GM21381 (cell line): ENCODE data around the gene APP.
"Not testable (repeated sequence)": the region's sequence is repeated elsewhere in the genome, so short reads cannot be mapped to it uniquely, and the experiment has no call there.

Source experiments
- ATAC-seq: cut with Tn5 transposase; IDR thresholded peaks from one replicate; pipeline ENCODE4 v1.9.1; 2021; ENCODE audit warnings: mild to moderate bottlenecking, moderate library complexity; ENCODE audit not compliant: unreplicated experiment

The APP gene

DNA sequence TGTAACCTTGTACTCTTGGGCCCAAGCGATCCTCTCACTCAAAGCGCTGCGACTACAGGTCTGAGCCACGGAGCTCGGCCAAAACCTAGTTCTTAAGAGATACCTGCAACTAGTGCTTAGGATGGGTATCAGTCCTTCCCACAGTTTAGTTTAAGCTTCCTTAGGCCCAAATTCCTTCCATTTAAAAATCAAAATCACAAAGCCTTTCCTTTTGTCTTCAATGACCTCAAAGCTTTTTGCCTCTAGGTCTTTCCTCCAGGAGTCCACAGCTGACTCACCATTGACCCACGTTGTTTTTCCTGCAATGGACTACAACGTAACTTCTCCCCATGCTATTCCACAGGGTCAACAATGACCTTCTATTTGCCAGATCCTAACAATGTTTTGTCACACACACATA is 64.0 kb downstream of the APP start:
- ATAC-seq = no peak

DNA sequence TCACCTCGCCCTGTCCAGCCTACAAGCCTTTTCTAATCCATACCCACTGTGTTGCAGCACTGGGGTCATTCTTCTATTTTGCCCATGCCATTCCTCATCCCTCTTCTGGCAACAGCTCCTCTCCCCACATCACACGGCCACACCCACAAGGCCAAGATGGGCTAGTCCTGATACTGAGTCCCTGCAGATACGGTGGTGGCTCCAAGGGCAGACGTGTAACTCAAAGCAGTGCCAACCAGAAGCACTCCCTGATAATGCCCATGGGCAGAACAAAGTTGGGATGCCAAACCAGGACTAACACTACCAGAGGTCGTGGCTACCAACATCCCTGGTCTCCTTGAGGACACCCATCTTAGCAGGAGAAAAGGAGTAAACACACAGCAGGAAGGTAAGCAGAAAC is 64.8 kb downstream of the APP start:
- ATAC-seq = no peak

DNA sequence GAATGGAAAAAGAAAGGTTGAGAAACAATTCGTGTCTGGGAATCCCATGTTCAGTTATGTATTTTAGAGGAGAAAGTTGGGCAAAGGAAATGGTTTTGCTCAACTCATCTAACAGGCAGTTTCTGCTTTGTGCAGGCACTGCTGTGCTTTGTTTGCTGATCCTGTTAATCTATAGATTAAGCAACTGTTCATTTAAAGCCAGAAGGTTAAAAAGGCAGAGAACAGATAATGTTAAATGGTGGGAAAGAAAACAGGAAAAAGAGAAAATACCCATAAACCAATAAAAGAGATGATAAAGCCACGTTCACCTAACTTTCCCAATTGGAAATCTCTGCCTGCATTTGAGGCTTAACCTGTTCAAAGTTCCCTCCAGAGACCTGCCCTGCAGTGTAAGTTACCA is 70.0 kb downstream of the APP start:
- no peak for ATAC-seq

DNA sequence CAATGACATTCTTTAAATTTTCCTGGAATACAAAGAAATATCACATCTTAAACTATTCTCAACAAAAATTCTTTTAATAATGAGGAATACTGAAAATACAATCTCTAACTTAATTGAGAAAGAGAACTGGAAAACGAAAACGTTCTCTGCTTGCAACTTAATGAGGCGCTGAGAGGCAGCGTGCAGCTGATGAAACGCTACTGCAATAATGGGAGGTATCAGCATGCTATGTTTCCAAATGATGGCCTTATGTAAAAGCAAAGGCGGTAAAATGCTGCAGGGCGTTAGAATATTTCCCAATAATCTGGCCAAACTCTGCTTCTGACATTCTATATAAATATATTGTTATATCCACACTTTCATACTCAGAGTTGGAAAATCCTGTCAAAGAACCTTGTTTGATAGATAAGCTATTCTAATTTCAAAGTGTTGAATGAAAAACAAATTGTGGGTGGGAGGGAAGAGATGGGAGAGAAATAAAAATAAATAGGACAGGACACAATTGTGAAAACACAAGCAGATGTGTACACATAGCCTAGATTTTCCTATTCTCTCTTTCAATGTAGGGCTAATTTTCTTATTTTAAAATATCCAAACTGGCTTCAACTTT is 70.9 kb downstream of the APP start:
- no peak for ATAC-seq

DNA sequence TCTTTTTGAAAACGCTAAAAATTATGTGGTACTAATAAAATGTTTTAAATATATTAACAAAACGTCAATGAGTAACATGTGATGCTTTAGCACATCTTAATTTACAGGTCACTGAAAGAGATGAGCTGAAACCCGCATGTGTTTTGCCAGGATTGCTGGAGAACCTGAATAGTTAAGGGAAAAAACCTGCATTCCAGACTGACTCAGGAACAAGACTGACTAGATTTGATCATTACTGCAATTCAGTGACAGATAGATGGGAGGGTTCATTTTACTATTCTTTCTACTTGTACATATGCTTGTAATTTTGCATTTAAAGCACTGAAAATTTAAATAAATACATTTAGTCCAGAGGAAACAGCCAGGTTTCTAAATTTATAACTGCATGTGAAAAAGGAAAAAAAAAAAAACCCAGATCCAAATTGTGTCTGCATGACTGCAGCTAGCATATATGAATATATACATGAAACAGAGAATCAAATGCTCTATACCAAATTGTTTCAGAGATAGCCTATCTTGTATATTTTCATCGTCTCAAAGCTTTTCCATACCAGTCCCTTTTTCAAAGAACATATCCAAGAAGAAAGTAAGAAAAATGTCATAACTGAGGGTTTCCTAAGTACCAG is 71.7 kb downstream of the APP start:
- no peak for ATAC-seq

DNA sequence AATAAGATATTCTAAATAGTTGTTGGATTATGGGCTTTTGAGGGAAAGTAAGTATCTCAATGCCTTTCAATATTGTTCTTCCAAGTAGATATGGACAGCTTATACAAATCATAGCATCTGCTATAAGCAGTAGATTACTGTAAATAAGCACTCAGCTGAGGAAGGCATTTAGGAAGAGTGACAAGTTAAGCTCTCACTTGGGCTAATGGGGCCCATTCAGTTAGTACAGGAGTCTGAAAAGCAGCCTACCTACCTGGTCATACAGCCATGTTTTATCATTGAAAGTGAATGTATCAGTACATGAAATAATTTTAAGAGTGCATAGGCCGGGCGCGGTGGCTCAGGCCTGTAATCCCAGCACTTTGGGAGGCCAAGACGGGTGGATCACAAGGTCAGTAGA is 73.1 kb downstream of the APP start:
- ATAC-seq = no peak

DNA sequence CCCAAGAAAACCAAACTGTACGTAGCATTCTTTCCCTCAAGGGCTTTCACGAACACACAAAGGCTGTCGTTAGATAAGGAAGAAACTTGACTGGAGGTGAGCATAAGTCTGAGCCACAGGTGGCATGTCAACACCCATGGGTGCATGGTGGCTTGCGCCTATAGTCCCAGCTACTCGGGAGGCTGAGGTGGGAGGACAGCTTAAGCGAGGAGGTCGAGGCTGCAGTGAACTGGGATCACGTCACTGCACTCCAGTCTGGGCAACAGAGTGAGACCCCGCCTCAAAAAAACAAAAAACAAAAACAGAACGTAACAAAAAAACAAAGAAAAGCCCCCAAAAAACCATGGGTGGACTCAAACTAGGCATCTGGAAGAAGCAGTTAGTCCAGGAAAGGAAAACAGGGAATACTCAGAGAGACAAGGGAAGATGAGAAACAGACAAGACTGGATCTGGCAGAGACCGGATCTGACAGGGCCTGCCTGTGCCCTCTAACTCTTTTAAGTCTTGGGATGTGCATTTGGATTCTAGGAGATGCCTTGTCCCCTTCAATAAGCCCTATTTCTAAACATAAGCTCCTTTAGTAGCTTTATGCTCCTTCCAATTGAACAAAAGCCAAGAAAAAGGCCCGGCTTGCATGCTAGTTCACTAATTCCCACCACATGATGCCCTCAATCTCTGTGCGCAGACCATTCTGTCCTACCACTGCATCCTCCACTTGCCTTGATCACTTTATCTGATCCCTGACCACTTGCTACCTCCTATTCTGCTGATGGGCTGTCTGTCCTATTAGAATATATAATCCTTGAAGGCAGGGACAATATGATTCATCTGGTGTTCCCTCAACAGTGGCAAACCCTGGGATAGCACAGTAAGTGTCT is 73.8 kb downstream of the APP start:
- no peak for ATAC-seq

DNA sequence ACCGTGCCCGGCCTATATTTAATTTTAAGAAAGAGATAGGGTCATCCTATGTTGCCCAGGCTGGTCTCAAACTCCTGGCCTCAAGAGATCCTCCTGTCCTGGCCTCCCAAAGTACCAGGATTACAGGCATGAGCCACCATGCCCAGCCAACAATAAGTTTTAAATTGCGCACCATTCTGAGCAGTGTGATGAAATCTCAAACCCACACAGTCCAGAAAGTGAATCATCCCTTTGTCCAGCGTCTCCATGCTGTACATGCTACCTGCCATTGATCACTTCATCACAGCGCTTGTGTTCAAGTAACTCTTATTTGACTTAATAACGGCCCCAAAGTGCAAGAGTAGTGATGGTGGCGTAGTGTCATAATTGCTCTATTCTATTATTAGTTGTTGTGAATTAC is 75.4 kb downstream of the APP start:
- no peak for ATAC-seq

DNA sequence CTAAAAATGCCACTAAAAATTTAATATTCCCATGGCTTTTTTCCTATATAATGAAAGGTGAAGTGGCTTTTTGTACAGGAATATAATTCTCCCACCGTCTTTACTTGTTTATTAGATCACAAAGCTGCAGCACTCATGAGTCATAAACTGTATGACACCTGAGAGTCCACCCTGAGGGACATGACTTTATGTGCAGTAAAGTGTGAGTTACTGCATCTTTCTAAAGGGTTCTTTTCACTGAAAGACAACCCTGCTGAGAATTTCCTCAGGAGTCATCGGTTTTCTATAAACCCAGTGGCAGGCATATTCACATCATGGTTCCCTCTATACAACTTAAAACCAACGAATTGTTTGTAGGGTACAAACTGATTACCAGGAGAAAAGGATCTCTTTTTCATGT is 77.4 kb downstream of the APP start:
- ATAC-seq = no peak

DNA sequence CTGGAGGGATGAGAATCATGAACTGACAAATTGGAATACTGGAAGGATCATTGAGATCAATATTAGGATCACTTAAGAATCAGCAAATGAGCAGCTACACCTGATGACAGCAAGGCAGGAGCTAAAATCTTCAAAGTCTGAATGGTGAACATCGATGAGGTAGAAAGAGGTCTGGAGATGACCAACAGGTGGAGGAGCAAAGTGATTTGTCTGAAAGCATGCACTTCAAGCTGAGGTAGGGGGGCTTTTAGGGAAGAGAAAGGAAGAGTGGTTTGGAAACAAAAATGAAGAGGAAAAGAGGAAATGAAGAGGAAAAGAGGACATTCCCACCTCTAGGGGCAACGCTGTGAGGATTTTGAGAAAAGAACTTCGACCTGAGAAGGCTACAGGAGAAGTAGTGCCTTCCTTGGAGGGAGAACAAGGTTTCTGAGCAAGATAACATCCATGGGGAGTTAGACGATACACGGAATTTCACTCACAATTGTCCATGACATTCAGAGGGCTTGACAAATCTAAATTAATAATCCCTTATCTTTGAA is 79.0 kb downstream of the APP start:
- ATAC-seq = no peak

DNA sequence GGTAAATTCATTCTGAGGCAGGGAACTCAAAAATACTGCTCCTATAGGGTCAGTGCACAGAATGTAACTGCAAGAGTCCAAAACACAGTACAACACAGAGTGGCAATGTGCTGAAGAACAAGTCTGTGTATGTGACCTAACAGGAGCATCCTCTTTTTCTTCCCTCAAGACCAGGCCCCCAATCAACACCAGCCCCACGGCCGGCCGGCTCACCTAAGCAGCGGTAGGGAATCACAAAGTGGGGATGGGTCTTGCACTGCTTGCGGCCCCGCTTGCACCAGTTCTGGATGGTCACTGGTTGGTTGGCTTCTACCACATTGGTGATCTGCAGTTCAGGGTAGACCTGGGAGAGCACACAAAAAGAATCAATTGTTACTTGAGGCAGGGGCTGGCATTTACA is 80.8 kb downstream of the APP start:
- ATAC-seq = no peak

DNA sequence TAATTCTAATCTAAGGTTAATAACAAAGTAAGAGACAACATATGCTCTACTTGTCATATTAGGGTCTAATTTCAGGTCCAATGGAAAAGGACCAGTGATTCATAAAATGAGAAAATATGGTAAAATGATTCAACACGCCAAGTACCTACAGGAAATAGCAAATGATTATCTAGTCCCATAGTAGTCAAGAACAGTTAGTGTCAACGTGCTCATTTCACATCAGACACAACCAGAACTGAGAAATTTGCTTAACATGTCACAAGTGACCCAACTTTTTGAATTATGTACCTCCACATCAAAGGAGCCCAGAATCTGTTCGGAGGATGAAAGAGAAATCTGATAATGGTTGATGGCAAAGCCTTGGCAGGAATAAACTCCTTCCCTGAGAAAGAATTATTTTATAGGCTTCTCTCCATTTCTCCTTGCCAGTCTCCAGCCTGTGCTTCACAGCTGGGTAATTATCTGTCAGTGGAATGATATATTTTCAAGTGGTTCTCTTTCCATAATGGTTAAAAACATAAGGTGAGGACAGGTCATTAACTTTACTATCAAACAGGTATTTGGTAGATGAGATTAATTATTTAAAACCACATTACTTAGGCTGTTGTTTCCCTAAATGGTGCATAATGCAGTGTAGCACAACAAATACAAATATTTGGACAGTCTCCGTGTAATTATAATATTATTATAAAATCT is 83.2 kb downstream of the APP start:
- ATAC-seq = no peak

DNA sequence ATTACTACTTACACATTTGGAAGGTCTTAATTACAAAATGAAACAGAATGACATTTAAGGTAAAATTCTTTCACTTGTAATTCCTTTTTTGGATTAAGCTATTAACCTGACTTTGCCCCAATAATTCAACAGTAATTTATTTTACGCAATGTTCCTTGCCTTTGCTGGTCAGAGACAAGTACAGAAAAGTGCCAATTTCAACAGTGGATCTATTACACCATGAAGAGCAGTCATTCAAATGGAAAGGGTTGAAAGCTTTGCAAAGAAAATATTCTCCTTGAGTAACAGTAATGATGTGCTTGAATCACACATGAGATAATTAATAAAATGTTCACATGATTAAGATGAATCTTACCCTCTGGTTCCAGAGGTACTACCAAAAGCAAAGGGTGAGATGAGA is 84.7 kb downstream of the APP start:
- ATAC-seq = no peak

DNA sequence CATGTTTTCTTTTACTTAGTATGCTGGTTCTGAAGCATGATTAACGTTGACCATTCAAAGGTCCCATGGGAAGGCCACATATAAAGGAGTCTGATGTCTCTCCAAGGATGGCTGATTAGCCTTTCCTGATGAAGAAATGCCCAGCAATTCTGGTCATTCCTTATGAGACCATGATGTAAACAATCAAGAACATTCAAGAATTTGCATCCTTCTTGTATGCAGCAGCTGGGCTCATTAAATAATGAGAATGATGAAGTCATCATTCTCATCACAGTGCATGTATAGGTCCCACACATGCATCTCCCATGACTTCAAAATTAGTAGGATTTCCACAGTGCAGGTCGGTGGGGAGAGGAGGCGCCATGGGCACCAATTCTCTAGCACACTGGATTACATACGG is 85.4 kb downstream of the APP start:
- no peak for ATAC-seq

DNA sequence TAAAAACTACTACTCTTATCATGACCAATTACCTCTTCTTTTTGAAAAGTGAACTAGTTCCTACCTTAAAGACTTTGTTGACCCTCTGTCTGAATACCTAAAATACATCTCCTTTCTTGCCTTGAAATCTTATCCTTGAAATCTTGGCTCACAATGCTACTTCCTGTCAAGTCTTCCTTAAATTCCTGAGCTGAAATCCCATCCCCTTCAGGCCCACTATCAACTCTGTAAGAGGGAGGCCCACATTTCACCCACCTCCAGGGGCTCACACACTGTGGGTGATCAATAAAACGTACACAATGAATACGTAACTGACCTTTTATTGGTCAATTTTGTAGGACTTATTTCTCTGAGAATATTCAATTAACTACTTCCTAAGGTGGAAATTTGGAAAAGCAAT is 88.0 kb downstream of the APP start:
- ATAC-seq = no peak

DNA sequence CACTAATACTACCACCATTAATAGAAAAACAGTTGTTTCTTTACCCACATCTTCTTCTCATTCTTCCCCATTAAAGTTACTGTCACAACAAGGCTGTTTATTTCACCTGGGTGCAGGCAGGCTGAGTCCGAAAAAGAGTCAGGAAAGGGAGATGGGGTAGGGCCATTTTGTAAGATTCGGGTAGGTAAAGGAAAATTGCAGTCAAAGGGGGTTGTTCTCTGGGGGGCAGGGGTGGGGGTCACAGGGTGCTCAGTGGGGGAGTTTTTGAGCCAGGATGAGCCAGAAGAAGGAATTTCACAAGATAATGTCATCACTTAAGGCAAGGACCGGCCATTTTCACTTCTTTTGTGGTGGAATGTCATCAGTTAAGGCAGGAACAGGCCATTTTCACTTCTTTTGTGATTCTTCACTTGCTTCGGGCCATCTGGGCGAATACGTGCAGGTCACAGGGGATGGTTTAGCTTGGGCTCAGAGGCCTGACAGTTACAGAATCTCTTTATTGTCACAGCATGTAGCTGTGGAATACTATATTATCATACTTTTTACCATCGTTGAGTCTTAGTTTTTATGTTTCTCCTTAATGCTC is 89.3 kb downstream of the APP start:
- not testable (repeated sequence) for ATAC-seq

DNA sequence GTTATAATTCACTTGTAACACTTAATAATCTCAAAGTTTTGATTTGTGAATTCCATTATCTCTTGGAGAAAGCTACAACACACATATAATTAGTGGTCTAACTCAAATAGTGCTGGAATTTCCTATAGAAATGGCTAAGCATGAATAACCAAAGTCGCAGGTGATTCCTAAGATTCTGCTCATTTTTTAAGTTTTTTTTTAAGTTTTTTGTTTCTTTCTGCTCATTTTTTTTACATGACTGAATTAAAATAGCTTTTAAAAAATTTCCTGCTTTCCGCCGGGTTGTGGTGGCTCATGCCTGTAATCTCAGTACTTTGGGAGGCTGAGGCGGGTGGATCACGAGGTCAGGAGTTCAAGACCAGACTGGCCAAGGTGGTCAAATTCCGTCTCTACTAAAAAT is 90.4 kb downstream of the APP start:
- no peak for ATAC-seq

DNA sequence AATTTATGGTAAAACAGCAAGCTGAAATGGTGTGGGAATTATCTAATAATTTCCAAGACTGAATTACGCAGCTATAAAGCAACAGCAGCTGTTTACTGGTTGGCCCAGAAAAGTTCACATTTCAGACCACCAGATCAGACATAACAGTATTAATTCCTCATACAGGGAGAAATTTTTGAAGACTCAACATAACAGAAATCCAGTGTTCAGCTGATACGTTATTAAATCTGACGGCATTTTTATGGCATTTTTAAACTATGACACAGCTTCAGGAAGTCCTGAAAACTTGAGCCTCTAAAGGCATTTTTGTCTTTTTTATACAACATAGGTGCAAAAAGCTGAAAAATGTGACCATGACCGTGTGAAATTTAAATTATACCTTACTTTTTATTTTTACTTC is 91.2 kb downstream of the APP start:
- ATAC-seq = no peak

DNA sequence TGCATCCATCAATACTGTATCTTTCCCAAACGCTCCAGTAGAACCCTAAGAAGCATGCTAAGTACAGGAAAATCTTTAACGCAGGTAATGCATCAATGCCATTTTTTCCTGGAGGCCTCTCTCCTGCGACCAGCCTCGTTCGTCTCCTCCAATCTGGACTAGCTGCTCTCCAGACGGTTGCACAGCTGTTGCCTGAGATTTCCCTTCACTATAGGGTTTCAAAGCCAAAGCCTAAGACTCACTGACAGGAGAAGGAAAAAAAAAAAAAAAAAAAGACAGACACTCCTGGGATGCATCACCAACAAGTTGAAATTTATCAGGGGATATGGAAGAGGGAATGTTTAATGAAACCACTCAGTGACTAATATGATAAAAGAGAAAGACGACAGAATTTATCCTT is 93.0 kb downstream of the APP start:
- no peak for ATAC-seq

DNA sequence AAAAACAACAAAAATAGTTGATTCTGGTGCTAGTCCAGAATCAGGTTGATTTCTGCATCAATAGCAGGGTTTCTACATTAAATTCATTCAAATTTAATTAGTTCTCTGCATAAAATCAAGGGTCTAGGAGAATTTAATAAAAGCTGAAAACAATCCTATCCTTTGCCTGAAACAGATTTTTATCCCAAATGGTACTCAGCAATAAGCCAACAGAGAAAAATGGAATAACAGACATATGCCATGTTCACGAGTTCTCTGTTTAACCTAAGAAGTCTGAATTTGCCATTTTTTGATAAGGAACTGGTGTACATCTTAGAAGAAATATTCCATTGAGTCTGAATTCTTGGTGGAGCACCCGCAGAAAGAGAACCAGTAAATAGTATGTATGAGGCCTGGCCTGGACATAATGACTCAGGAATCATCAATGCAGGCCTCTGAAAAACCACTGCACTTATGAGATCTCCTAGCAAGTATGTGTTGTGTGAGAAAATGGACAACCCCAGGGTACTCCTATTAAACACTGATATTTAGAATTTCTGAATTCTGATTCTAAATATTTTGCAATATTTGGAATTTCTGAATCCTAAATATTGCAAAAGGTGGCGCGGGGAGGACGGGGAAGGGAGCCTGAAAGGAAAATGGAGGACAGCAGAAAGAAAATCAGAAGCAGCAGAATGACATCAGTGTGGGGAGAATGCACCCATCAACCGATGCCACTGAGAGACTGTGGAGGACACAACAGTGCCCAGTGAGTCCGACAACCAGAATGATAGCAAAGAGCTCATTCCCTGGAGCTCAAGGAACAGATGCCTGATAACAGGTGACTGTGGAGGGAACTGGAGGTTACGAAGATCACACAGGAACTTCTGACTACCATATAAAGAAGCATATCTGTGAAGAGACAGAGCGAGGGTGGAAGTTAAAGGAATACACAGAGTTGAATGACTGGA is 97.6 kb downstream of the APP start:
- ATAC-seq = no peak
